Kidney epithelial cell (primary cell): ENCODE results near the gene MRM2. TPM values are rescaled to one million over a fixed set of nuclear protein-coding genes. Genes with fewer than 3 reads are reported as not detected.

ENCODE experiments used
- DNase-seq: peaks from one replicate; pipeline ENCODE4 v3.0.0-alpha.2; 2010; ENCODE audit warnings: low read depth
- H3K27me3 ChIP-seq: 2 replicates; pipeline ENCODE4 v1.6.0; 2011; ENCODE audit warnings: low read length; ENCODE audit not compliant: control insufficient read depth, insufficient read depth
- H3K36me3 ChIP-seq: 2 replicates; pipeline ENCODE4 v1.5.1; 2011; ENCODE audit warnings: low read length; ENCODE audit not compliant: control insufficient read depth, insufficient read depth
- H3K4me3 ChIP-seq: 2 replicates; pipeline ENCODE4 v1.5.1; 2011; ENCODE audit warnings: low read depth, mild to moderate bottlenecking, control low read depth, low read length
- CTCF ChIP-seq: IDR thresholded peaks from 2 replicates; pipeline ENCODE4 v1.5.1; 2011; ENCODE audit warnings: mild to moderate bottlenecking, moderate library complexity, low read length, control low read depth, inconsistent platforms; ENCODE audit not compliant: insufficient read depth, poor library complexity, severe bottlenecking
- total RNA-seq: library from RNA; depleted of rRNA; stranded (reverse); fragments of >200 nt; gene quantifications from 2 replicates; pipeline ENCODE4 v1.2.3, GENCODE V29; 2015

The MRM2 gene
- total RNA-seq, 1 donor from 2014 or later: 26.3 TPM

GRCh38 chr7:2253021-2253420, 11.0 kb upstream of the MRM2 start:
- no peak for TF ChIP-seq CTCF
- DNase-seq: no peak
- Histone ChIP-seq H3K36me3 (no peaks in the 10 kb centered on the region), H3K27me3 (no peaks in the 10 kb centered on the region), H3K4me3 (no peak overlapping the region)

GRCh38 chr7:2251841-2252771, 10.1 kb upstream of the MRM2 start:
- TF ChIP-seq CTCF: no peak
- no peak for DNase-seq
- no peaks in the 10 kb centered on the region for H3K36me3 ChIP-seq
- H3K27me3 ChIP-seq: no peaks in the 10 kb centered on the region
- H3K4me3 ChIP-seq: no peak overlapping the region

GRCh38 chr7:2251381-2251780, 9.4 kb upstream of the MRM2 start:
- Histone ChIP-seq H3K4me3 (no peak overlapping the region), H3K36me3 (no peaks in the 10 kb centered on the region), H3K27me3 (no peaks in the 10 kb centered on the region)
- TF ChIP-seq CTCF: no peak
- DNase-seq: no peak

GRCh38 chr7:2249744-2250323, 7.8 kb upstream of the MRM2 start:
- DNase-seq: no peak
- H3K36me3 ChIP-seq: no peaks in the 10 kb centered on the region
- H3K4me3 ChIP-seq: no peak overlapping the region
- no peak for TF ChIP-seq CTCF
- no peaks in the 10 kb centered on the region for H3K27me3 ChIP-seq

- Histone ChIP-seq H3K27me3 (no peaks in the 10 kb centered on the region), H3K36me3 (no peaks in the 10 kb centered on the region), H3K4me3 (no peak overlapping the region)
- no peak for TF ChIP-seq CTCF
- no peak for DNase-seq
These were observed 7.1 kb upstream of the MRM2 start for GRCh38 chr7:2248984-2249694.
